DMS153 (cell line): Measurements from ENCODE around the gene FARS2.

ENCODE experiments used
- DNase-seq: peaks from one replicate; lab custom pipeline; 2025; lab: John Stamatoyannopoulos, UW

The FARS2 gene

DNA sequence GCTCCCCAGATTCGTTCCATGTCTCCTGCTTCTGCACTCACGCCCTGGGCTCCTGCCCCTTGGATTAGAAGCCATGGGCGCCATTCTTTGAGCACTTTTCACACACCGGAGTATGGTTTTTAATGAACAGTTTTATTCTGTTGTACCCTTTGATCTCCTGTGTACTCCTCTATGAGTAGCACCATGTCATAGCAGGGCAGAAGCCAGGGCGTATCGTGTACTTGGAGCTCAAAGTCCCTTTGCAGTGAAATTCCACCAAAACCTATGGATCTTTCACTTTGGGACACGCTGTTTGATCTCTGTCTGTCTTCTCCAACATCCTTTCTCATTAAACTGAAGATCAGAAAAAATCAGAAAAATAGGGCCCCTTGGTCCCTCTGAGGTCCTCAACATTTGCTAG is 470.1 kb downstream of the FARS2 start:
- no peak for DNase-seq

DNA sequence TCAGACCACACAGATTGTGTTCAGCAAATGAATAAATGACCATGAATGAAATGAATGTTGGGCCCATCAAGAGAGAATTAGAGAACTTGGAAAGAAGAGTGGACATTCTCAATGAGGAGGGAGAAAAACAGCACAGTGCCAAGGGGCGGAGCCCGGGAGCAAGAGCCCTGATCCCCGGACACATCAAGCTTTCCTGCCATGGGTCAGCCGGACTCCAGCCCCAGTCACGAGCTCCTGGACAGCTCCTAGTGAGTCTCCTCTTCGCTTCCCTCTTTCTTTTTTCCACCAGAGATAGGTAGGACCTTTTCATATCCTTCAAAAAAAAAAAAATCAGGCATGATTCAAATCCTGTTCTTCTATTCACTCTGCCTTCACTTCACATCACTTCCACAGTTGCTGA is 471.2 kb downstream of the FARS2 start:
- no peak for DNase-seq

DNA sequence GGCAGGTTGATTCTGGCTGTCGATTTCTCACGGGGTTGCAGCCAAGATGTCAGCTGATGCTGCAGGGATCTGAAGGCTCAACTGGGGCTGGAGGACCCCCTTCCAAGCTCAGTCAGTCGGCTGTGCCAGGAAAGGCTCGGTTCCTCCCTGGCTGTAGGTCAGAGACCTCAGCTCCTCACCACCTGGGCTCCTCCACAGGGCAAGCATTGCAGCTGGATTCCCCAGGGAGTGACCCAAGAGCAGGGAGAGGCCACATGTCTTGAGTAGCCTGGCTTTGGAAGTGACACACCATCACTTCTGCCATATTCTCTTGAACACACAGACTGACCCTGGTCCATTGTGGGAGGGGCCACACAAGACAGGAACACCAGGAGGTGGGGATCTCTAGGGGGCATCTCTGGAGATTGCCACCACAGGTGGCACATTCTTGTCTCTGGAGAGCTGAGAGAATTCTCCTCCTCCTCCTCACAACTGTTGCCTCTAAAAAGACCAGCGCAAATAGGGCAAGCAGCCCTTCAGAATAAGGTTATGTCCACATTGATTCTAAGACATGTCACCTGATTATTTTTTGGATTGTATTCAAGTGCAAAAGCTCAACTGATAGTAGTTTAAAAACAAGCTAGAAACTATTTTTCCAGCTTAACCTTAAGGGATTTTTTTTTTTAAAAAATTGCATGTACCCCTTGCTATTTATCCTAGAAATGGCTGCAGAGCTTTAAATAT is 474.9 kb downstream of the FARS2 start:
- no peak for DNase-seq

DNA sequence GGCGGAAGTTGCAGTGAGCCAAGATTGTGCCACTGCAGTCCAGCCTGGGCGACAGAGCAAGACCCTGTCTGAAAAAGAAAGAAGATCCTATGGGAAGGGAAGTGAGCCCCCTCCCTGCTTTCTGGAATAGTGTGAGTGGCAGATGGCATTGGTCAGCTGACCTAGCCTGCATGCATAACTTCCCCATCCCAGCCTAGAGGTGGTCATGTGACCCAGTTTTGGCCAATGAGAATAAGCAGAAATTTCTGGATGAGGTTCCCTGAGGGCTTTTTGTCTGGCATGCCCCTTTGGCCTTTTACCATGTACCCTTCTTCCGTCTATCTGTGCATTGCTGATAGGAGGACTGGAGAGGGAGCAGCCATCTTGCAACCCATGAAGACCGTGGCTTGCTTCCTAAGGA is 476.1 kb downstream of the FARS2 start:
- no peak for DNase-seq

DNA sequence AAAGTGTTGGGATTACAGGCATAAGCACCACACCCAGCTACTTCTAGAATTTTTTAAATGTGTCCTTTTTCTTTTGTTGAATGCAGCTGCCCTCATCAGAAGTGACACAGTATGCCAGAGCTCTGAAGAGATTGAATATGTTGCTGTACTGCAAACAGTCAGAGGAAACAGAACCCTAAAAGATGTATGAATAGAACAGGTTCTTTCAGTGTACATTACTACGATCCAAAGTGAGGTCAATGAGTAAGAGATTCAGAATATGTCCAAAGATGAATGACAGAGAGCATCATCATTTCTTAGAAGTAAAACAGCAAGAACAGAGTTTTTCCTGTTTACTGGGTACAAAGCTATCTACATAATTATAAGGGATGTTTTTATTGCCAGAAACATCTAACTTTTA is 476.9 kb downstream of the FARS2 start:
- no peak for DNase-seq

DNA sequence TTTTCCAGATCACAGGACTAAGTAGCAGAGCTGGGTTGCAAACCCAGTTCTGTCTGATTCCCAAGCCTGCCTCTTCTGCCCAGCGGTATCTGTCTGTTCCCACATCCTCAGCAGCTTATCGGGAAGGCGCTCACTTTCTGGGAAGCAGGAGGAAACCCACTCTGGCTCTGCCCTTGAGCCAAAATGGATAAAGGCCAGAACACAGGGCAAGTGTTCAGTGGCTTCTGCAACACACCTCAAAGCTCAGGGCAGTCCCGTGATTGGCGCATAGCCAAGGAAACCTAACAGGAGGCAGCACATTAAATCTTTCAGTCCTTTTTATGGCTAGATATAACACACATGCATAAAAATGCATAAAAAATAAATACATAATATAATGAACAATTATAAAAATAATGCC is 483.2 kb downstream of the FARS2 start:
- DNase-seq: no peak

DNA sequence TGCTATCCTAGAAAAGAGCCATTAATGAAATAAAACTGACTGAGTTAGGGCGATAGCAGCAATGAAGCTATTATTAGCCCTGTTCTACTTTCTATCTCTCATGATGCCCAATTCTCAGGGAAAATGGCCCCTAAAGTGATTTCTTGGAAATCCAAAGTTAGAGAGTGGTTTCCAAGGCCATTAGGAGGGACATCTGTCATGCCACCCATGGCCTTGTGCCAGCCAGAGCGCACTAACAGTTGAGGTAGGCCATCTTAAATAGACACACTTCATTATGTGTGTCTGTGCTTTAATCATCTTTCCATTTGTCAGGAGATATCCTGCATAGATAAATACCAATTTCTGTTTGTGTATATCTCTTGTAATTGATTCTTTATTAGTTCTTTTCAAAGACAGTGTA is 483.8 kb downstream of the FARS2 start:
- DNase-seq: no peak

DNA sequence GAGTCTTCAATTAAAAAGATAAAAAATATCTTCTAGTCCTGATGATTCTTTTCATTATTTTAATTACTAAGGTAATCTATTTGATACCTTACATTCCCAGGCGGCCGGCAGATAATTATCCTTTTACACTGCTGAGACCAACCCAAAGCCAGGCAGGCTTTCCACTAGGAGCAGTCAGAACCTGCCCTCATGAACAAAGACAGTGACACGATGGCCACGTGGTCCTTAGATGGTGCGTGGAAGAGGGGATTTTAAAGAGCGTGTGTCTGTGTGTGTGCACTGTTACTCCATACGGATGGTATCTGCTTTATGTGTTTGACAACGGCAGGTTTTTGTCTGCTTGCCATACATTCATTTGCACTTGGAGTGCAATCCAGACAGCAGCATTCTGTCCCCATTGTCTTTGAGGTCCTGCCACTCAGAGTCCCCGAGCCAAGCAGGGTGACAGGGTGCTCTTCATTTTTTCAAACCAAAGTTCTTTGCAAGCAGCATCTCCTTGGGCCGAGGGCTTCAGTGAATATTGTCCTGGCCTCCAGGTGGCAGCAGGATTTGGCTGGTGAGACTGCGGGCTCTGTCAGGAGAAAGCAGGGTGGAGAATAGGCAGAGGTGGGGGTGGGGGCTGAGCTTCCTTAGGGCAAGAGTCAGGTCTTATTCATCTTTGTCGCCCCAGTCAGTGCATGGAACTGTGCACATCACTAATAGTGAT is 484.9 kb downstream of the FARS2 start:
- no peak for DNase-seq

DNA sequence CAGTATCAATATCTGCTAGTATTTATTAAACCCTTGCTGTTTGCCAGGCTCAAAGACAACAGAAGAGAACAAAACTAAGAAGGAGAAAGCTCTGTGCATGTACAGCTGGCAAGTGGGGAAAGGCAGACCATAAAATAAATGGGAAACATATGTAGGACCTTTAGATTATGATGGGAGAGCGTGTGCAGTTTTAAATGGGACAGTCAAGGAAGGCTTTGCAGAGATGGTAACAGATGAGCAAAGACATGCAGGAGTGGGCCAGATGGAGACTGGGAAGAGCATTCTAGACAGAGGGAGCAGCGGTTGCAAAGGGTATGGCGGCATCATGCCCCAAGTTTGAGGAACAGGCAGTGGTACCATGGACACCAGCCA is 485.4 kb downstream of the FARS2 start:
- no peak for DNase-seq

DNA sequence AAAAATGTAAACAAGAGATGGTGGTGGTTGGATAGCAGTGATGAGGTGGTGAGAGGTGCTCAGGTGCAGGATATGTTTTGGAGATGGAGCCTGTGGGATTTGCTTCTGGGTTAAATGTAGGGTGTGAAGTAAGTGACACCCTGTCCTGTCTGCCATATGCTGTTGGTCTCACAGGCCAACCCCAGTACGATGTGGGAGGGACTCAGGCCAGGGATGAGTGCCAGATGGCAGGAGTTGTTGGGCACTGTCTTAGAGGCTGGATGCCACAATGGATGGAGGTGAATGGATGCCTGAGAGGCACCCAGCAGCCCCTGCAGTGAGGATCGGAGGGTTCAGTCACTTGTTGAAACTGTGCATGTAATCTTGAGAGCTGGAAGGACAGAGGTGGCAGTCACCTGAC is 486.1 kb downstream of the FARS2 start:
- DNase-seq: no peak

DNA sequence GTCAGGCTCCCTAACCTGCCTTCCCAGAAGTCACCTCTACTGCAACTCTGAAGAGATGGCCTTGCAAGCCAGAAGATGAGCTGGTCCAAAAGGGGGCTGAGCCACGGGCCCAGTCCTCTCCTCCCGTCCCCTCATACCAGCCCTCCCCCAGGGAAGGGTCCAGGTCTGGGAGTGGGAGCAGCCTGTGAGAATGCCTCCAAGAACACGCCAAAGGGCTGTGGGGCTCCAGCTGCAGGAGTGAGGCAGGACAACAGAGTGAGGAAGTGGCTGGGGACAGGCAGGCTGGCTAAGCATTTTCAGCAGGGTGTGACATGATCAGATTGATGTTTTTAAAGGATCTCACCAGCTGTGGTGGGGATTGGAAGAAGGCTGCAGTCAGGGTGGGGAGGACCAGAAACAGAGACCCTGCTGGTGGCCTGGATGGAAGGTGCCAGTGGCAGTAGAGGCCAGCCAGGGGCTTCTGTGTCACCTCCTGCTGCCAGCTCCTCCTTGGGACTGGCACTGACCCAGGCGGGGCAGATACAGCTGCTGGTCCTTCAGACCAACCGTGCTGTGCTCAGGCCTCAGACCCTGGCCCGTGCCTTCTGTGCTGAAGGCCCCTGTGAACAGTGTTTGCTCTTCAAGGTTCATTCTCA is 487.8 kb downstream of the FARS2 start:
- no peak for DNase-seq

DNA sequence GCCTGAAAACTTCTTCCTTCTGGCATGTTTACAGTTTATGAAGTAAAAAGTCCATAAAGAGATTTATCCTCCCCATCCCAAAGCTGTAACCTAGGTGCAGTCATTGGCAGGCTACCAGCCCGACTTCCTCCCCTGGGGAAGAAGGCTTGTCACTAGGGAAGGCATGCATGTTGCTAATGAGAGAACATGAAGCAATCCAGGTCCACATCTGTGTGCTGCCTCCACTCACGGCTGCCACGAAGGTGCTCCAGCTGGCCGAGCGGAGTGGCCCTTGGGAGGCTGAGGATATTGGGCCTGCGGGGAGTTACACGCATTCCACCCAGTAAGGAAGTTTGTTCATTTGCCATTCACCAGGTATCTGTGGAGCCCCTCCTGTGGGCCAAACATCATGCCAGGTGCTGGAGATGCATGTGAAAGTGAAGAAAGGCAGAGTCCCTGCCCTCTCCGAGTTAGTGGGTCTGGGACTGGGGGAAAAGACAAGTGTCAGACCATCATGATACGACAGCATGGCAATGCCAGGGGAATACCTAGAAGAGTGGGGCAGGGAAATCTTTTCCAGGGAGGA is 488.4 kb downstream of the FARS2 start:
- no peak for DNase-seq

DNA sequence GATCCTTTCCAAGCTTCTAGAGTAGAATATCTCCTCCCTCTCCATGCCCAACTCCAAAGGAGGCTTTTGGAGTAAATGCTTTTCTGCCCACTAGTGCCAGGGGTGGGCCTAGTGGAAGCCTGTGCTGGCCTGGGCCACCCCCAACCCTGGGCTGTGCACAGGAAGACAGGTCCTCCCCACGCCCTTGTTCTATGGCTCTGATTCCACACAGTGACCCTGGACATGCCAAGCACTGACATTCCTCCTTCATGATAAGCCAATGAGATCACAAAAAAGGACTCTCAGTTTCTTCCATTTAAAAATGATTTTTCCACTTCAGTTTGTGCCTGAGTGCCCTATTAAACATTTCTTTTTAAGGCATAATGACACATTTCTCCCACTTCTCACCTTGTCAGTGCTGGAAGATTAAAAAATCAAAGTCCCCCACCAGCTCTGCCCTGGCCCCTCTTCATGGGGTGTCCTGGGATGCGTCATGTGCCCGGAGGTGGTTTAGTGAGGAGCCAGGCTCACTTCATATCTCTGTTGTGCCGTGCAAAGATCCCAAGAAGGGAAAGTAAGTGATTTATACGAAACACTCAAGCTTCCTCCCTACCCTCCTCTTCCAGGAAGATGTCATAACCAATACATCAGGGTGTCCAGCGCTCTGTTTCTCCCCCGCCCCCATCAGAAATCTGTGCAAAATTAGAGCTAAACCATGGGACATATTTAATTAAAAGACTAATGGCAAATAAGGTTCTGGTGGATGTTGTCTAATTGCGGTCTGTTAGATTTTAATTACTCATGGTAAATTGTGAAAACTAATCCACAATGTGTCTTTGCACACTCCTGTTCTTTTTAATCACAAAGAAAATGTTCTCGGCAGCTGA is 490.4 kb downstream of the FARS2 start:
- no peak for DNase-seq

DNA sequence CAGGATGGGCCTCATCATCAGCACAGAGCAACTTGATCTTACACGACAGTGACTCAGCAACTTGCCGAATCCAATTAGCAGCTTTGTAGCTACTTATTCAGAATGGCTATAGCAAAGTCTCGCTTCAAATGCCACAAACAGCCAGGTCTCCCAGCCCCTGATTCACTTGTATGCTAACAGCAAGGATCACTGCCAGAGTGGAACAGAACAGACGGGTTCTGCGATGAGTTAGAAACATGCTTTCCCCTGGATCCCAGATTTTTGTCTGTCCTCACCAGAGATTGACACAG is 491.0 kb downstream of the FARS2 start:
- no peak for DNase-seq

DNA sequence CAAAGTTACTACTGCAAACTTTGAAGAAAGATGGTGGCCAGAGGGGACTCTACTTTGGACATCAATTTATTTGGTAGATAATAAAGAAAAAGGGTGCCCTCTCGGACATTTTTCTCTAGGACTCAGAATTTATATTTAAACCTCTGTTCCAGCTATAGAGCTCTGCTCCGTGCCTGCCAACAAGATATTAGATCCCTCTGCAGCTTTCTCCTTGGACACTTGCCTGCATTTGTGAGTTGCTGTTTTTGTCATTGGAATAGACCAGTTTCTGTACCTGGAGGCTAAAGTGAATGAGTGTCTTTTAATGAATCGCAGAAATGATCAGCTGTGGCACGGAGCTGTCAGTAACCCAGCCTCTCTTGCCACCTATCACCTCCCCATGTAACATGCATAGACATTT is 491.9 kb downstream of the FARS2 start:
- DNase-seq: no peak

DNA sequence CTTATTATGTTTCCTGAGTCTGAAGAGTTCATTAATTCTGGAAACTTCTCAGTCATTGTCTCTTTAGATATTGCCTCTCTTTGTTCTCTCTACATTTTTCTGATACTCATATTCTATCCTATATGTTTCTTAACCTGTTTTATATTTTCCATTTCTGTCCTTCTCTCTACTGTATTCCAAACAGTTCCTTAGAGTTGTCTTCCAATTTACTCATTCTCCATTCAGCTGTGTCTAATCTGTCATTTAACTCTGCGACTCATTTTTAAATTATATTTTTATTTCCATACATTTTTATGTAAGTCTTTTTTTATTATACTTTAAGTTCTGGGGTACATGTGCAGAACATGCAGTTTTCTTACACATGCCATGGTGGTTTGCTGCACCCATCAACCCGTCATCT is 493.6 kb downstream of the FARS2 start:
- DNase-seq: no peak

DNA sequence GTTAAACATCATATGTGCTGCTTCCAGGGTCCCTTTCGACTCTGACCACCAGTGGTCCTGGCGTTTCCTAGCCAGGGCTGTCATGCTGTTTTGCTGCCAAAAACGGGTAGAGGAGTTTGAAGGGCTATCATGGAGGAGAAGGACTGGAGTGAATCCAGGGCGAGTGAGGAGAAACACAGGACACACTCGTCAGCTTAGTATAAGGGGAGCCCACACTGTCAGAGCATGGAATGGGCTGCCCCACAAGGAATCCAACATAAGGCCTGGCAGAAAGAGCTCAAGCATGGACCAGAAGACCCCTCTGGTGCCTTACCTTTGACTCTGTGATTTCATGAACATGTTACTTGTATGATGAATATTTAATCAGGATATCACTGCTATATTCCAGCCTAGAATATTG is 498.3 kb downstream of the FARS2 start:
- DNase-seq: no peak

DNA sequence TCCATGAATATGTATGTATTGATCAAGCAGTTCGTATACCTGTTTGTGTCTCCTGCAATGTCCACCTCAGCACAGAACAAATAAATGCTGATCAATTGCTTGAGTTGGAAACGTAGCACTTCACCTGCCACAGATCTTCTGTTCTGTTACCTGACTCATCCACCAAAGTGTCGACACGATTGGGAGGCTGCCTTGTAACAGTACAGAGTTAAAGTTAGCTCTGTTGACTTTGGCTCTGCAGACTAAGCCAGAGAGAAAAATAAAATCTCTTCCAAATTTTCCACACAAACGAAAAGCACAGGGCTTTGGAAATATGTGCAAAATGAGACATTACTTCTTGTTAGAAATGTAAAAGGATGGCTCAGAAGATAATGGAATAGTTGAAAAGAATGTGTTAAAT is 500.1 kb downstream of the FARS2 start:
- no peak for DNase-seq

DNA sequence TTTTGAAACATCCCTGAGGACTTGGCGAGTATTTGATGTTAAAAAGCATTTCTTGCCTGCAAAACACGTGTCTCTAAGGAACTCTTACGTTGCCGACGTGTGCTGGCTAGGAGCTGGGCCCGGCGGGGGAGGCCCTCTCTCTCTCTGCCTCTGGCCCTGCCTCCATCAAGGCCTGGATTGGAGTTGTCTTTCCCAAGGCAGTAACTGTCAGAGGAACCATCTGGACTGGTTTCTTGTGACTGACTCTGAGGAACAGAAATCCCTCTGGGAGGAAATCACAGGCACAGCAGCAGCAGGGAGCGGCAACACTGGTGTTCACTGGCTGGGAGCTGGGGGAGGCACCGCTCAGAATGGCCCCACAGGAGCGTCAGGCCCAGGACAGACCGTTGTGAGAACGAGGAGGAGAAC is 501.3 kb downstream of the FARS2 start:
- DNase-seq: no peak

DNA sequence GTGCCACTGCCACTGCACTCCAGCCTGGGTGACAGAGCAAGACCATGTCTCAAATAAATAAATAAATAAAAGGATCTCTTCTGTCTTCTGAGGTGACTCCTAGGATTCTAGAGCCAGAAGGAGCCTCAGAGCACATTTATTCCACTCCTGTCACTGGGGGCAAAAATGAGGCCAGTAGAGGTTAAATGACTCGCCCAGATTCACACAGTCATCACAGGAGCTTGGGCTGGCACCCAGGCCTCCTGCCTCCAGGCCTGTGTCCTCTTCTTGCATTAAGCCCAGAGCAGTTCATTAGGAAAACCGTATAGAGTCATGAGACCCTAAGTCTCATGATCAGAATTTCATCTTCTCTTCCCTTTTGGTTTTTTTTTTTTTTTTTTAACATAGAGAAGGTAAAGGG is 502.1 kb downstream of the FARS2 start:
- no peak for DNase-seq

DNA sequence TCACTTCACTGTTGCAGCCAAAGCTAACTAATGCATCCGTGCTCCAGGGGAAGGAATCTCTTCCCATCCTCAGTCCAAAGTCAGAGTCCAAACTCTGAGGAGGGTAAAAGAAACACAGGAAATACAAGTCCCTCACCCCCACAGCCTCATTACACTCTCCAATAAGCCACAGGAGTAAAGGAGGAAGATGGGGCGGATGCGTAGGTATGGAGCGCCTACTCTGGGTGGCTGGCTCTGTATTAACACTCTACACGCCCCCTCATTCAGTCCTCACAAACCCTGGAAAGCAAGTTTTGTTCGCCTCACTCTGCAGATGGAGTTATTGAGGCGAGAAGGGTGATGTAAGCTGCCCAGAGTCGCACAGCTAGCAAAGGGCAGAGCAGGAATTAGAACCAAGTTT is 502.6 kb downstream of the FARS2 start:
- no peak for DNase-seq

DNA sequence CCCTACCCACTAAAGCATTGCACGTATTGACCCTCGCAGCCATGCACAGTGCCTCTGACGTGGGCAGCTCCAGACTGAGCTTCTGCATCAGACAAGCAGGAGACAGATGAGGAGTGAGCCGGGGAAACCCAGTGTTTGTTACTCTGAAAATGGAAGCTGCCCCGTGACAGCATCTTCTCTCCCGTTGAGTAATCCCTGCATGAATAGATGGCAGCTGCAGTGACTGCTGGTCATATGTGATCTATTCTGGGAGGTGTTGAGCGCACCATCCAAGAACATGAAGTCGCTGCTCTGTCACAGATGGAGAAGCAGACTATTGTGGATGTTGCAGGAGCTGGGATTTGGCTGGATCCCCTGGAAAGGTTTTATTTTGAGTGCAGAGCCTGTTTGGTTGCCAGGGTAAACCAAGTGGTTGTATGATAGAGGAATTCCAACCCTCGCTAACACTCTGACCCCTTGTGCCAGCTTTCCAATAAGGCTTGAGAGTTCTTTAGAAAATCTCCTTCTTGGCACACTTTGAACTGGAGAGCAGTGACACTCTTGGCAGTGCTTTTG is 503.2 kb downstream of the FARS2 start:
- DNase-seq: no peak
